H1 (cell line): ENCODE results near the gene MTCH1.

Experiments
- CHD1 ChIP-seq: IDR thresholded peaks from 2 replicates; pipeline ENCODE4 v1.6.1; 2012; ENCODE audit warnings: low read depth, low read length, improper control_type of control experiment
- CTCF ChIP-seq, 3 experiments: IDR thresholded peaks; 1 replicate in 2 of 3; 2 replicates in 1 of 3; pipeline versions ENCODE4 v1.5.1 to v1.6.1; 2011; ENCODE audit warnings: low read length in 3 of 3, mild to moderate bottlenecking in 3 of 3, inconsistent platforms in 2 of 3, low read depth in 1 of 3, moderate library complexity in 1 of 3; ENCODE audit not compliant: insufficient read depth in 1 of 3; ENCODE audit errors: control extremely low read depth in 1 of 3
- E2F6 ChIP-seq: IDR thresholded peaks from 2 replicates; pipeline ENCODE4 v1.6.1; 2012; ENCODE audit warnings: inconsistent platforms
- EP300 ChIP-seq, 2 experiments: IDR thresholded peaks; 1 replicate in 1 of 2; 2 replicates in 1 of 2; pipeline ENCODE4 v1.6.1; 2011 to 2012; ENCODE audit warnings: low read depth in 2 of 2, low read length in 2 of 2, mild to moderate bottlenecking in 2 of 2, borderline replicate concordance in 1 of 2, inconsistent platforms in 1 of 2, moderate library complexity in 1 of 2
- EZH2 ChIP-seq: fragments of 200-600 bp; sonication (generic); IDR thresholded peaks from 2 replicates; pipeline ENCODE4 v1.7.1; 2012; ENCODE audit warnings: low read depth, mild to moderate bottlenecking, moderate library complexity, low read length, inconsistent platforms; ENCODE audit not compliant: severe bottlenecking
- NRF1 ChIP-seq: IDR thresholded peaks from 2 replicates; pipeline ENCODE4 v1.6.1; 2011; ENCODE audit warnings: mild to moderate bottlenecking, low read depth, low read length, improper control_type of control experiment
- POLR2A ChIP-seq, 2 experiments: IDR thresholded peaks; 1 replicate in 1 of 2; 2 replicates in 1 of 2; pipeline ENCODE4 v1.6.1; 2011; ENCODE audit warnings: low read depth in 2 of 2, low read length in 2 of 2, mild to moderate bottlenecking in 2 of 2; ENCODE audit errors: control extremely low read depth in 1 of 2
- RAD21 ChIP-seq, 2 experiments: IDR thresholded peaks in 1 of 2; conservative IDR thresholded peaks in 1 of 2; 2 replicates each; pipeline ENCODE4 v1.6.1; 2011; ENCODE audit warnings: low read depth in 2 of 2, low read length in 2 of 2, improper control_type of control experiment in 1 of 2, inconsistent platforms in 1 of 2, mild to moderate bottlenecking in 1 of 2, moderate library complexity in 1 of 2
- RFX5 ChIP-seq: IDR thresholded peaks from 2 replicates; pipeline ENCODE4 v1.6.1; 2011; ENCODE audit warnings: low read depth, low read length, improper control_type of control experiment, borderline replicate concordance
- ZNF274 ChIP-seq: IDR thresholded peaks from 2 replicates; pipeline ENCODE4 v1.7.0; 2012; ENCODE audit warnings: low read length, borderline replicate concordance; ENCODE audit errors: extremely low read depth

DNA sequence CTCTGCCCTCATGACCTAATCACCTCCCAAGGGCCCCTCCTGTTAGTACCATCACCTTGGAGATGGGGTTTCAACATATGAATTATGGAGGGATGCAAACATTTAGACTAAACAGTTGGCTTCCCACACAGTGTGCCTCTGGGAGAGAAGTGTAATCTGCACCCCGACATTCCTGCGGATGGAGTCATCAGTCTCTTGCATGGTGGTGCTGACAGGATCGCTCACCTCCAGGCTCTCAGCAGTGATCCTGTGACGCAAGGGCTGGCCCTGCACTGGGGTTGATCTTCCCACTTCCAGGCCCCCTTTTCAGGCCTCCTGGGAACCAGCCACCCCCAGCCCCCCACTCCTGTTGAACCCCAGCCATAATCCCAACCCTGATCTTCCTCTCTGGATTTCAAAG, 47.5 kb downstream of the MTCH1 start:
- TF ChIP-seq EP300 (IDR thresholded peaks at IDR 0.05; ENCODE audit: borderline replicate concordance in 1 of 2, low read depth in 2 of 2, low read length in 2 of 2) (no peak), RAD21 (IDR thresholded peaks at IDR 0.05 in 1 of 2, conservative IDR thresholded peaks at IDR 0.05 in 1 of 2; ENCODE audit: low read depth in 2 of 2, low read length in 2 of 2) (no peak), CTCF (IDR thresholded peaks at IDR 0.05; ENCODE audit: control extremely low read depth in 1 of 3, insufficient read depth in 1 of 3, low read depth in 1 of 3, low read length in 3 of 3) (no peak), RFX5 (no peak), E2F6 (no peak), NRF1 (no peak), EZH2 (no peak), CHD1 (no peak), ZNF274 (no peak), POLR2A (IDR thresholded peaks at IDR 0.05; ENCODE audit: control extremely low read depth in 1 of 2, low read depth in 2 of 2, low read length in 2 of 2) (no peak)
